Hepatocyte (in vitro differentiated cells): ENCODE data around the gene FBXW2. TPM values are rescaled to one million over a fixed set of nuclear protein-coding genes. Genes with fewer than 3 reads are reported as not detected.

Experiments
- DNase-seq: peaks from one replicate; pipeline ENCODE4 v3.0.0-alpha.2; 2016; ENCODE audit warnings: low spot score
- H2AFZ ChIP-seq: fragments of 200-600 bp; sonication (generic); 2 replicates; pipeline ENCODE4 v1.6.0; 2016; ENCODE audit warnings: antibody characterized with exemption, mild to moderate bottlenecking
- H3K27ac ChIP-seq: fragments of 200-600 bp; sonication (generic); 2 replicates; pipeline ENCODE4 v1.5.1; 2016; ENCODE audit warnings: mild to moderate bottlenecking
- H3K27me3 ChIP-seq: fragments of 200-600 bp; sonication (generic); 2 replicates; pipeline ENCODE4 v1.6.1; 2016
- H3K36me3 ChIP-seq: fragments of 200-600 bp; sonication (generic); replicated peaks from 2 replicates; pipeline ENCODE4 v1.5.1; 2016; ENCODE audit warnings: low read depth; ENCODE audit not compliant: insufficient read depth
- H3K4me1 ChIP-seq: fragments of 200-600 bp; sonication (generic); 2 replicates; pipeline ENCODE4 v1.5.1; 2016; ENCODE audit warnings: mild to moderate bottlenecking, moderate library complexity; ENCODE audit not compliant: insufficient read depth
- H3K4me2 ChIP-seq: fragments of 200-600 bp; sonication (generic); 2 replicates; pipeline ENCODE4 v1.6.0; 2016
- H3K4me3 ChIP-seq: fragments of 200-600 bp; sonication (generic); 2 replicates; pipeline ENCODE4 v1.5.1; 2016; ENCODE audit warnings: mild to moderate bottlenecking
- H3K79me2 ChIP-seq: fragments of 200-600 bp; sonication (generic); 2 replicates; pipeline ENCODE4 v1.6.0; 2017; ENCODE audit warnings: mild to moderate bottlenecking
- H3K9me2 ChIP-seq: fragments of 200-600 bp; sonication (generic); replicated peaks from 2 replicates; pipeline ENCODE4 v1.6.0; 2017; ENCODE audit warnings: mild to moderate bottlenecking; ENCODE audit not compliant: insufficient read depth
- H3K9me3 ChIP-seq: fragments of 200-600 bp; sonication (generic); 2 replicates; pipeline ENCODE4 v1.5.1; 2016; ENCODE audit warnings: low read depth, mild to moderate bottlenecking
- H4K20me1 ChIP-seq: fragments of 200-600 bp; sonication (generic); 2 replicates; pipeline ENCODE4 v1.6.0; 2016; ENCODE audit warnings: mild to moderate bottlenecking; ENCODE audit not compliant: insufficient read depth, poor library complexity, severe bottlenecking
- EZH2 ChIP-seq: fragments of 200-600 bp; sonication (generic); IDR thresholded peaks from 2 replicates; pipeline ENCODE4 v1.6.1; 2016; ENCODE audit warnings: antibody characterized with exemption, mild to moderate bottlenecking, borderline replicate concordance
- EZH2phosphoT487 ChIP-seq: fragments of 200-600 bp; sonication (generic); IDR thresholded peaks from one replicate; pipeline ENCODE4 v1.6.1; 2018; ENCODE audit warnings: antibody characterized with exemption, mild to moderate bottlenecking, low read depth, moderate library complexity; ENCODE audit not compliant: unreplicated experiment, severe bottlenecking
- WGBS: methylation state at CpG from one replicate; pipeline ENCODE4 v1.1.6; 2016; ENCODE audit warnings: low lambda C conversion rate; ENCODE audit errors: missing lambda C conversion rate; 5-methylcytosine and 5-hydroxymethylcytosine counted together
- polyA plus RNA-seq: library from polyadenylated mRNA; unstranded; fragments of >200 nt; fragmentation: Nextera tagmentation; extraction: Ambion mirVana; gene quantifications from 2 replicates; pipeline ENCODE4 v1.2.1, GENCODE V29; 2016
- total RNA-seq: library from RNA; depleted of rRNA; stranded (reverse); fragments of >200 nt; gene quantifications from 2 replicates; pipeline ENCODE4 v1.2.3, GENCODE V29; 2014
- TF ChIP-seq, protein P1 (sequence below): fragments of 200-600 bp; sonication (generic); IDR thresholded peaks from 2 replicates; pipeline ENCODE4 v1.5.1; 2016; ENCODE audit warnings: antibody characterized with exemption, mild to moderate bottlenecking; ENCODE audit not compliant: poor library complexity

FBXW2 gene
- total and polyA plus RNA-seq, 2 experiments from 2014 or later: 34.6 to 52.0 TPM

- WGBS: 80% methylated on average over 2 of the region's 2 CpGs
Observed at GRCh38 chr9:120781236-120781635, 12.0 kb downstream of the FBXW2 start.

DNA sequence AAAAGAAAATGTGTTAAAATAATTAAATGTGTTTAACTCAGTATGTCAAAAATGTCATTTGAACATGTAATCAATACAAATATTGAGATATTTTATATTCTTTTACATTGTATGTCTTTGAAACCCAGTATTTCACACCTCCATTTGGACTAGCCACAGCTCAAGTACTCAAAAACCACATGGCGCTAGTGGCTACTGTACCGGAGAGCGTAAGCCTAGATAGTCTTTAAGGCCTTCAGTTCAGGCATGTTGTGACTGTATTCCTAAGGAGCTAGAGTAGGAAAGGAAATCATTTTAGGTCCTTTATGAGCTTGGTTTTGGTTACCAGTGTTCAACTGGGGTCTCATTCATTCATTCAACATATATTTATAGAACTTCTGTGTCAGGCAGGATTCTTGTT lies 12.8 kb downstream of the FBXW2 start:
- Histone ChIP-seq H3K27ac (peak overlapping the region; percentile 25), H2AFZ (no peak overlapping the region), H3K4me2 (no peak overlapping the region), H3K36me3 (no peaks in the 10 kb centered on the region), H3K79me2 (peaks cover 68% of the 10 kb centered on the region), H3K27me3 (no peaks in the 10 kb centered on the region), H4K20me1 (no peaks in the 10 kb centered on the region), H3K9me2 (no peaks in the 10 kb centered on the region), H3K9me3 (no peaks in the 10 kb centered on the region), H3K4me1 (peaks cover 28% of the 10 kb centered on the region), H3K4me3 (no peak overlapping the region)
- 100% methylated on average over 3 of the region's 3 CpGs for WGBS
- TF ChIP-seq EZH2 (no peak), EZH2phosphoT487 (no peak)
- TF ChIP-seq, protein P1, sequence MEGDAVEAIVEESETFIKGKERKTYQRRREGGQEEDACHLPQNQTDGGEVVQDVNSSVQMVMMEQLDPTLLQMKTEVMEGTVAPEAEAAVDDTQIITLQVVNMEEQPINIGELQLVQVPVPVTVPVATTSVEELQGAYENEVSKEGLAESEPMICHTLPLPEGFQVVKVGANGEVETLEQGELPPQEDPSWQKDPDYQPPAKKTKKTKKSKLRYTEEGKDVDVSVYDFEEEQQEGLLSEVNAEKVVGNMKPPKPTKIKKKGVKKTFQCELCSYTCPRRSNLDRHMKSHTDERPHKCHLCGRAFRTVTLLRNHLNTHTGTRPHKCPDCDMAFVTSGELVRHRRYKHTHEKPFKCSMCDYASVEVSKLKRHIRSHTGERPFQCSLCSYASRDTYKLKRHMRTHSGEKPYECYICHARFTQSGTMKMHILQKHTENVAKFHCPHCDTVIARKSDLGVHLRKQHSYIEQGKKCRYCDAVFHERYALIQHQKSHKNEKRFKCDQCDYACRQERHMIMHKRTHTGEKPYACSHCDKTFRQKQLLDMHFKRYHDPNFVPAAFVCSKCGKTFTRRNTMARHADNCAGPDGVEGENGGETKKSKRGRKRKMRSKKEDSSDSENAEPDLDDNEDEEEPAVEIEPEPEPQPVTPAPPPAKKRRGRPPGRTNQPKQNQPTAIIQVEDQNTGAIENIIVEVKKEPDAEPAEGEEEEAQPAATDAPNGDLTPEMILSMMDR: no peak
- no peak for DNase-seq

More at GRCh38 chr9:120781236-120781635, 12.0 kb downstream of the FBXW2 start:
- Histone ChIP-seq H3K4me2 (no peak overlapping the region), H3K4me3 (no peak overlapping the region), H3K27me3 (no peaks in the 10 kb centered on the region), H3K9me2 (no peaks in the 10 kb centered on the region), H3K36me3 (no peaks in the 10 kb centered on the region), H3K9me3 (no peaks in the 10 kb centered on the region), H3K4me1 (peaks cover 28% of the 10 kb centered on the region), H3K27ac (no peak overlapping the region), H4K20me1 (no peaks in the 10 kb centered on the region), H2AFZ (no peak overlapping the region), H3K79me2 (peaks cover 71% of the 10 kb centered on the region)
- DNase-seq: no peak
- TF ChIP-seq, protein P1: no peak
- no peak for TF ChIP-seq EZH2phosphoT487
- TF ChIP-seq EZH2: no peak

GRCh38 chr9:120779227-120779626 lies 14.0 kb downstream of the FBXW2 start:
- Histone ChIP-seq H3K27ac (peak overlapping the region; percentile 71), H3K9me3 (no peaks in the 10 kb centered on the region), H3K4me2 (peak overlapping the region; percentile 13), H3K4me1 (peaks cover 28% of the 10 kb centered on the region), H3K36me3 (no peaks in the 10 kb centered on the region), H4K20me1 (no peaks in the 10 kb centered on the region), H2AFZ (no peak overlapping the region), H3K79me2 (peaks cover 57% of the 10 kb centered on the region), H3K27me3 (no peaks in the 10 kb centered on the region), H3K4me3 (no peak overlapping the region), H3K9me2 (no peaks in the 10 kb centered on the region)
- DNase-seq: no peak
- TF ChIP-seq EZH2phosphoT487 (no peak), EZH2 (no peak)
- TF ChIP-seq, protein P1: no peak

- Histone ChIP-seq H3K4me2 (peak overlapping the region; percentile 22), H3K9me2 (no peaks in the 10 kb centered on the region), H3K9me3 (no peaks in the 10 kb centered on the region), H3K27me3 (no peaks in the 10 kb centered on the region), H3K79me2 (peaks cover 56% of the 10 kb centered on the region), H2AFZ (no peak overlapping the region), H3K27ac (peak overlapping the region; percentile 71), H4K20me1 (no peaks in the 10 kb centered on the region), H3K36me3 (no peaks in the 10 kb centered on the region), H3K4me3 (no peak overlapping the region), H3K4me1 (peaks cover 28% of the 10 kb centered on the region)
- no peak for TF ChIP-seq EZH2phosphoT487
- TF ChIP-seq EZH2: no peak
- TF ChIP-seq, protein P1: no peak
- 47% methylated on average over 2 of the region's 2 CpGs for WGBS
- DNase-seq: no peak
Observed at GRCh38 chr9:120778758-120779157, 14.5 kb downstream of the FBXW2 start.
